ENCODE measurements around the gene P2RY2.

DNA sequence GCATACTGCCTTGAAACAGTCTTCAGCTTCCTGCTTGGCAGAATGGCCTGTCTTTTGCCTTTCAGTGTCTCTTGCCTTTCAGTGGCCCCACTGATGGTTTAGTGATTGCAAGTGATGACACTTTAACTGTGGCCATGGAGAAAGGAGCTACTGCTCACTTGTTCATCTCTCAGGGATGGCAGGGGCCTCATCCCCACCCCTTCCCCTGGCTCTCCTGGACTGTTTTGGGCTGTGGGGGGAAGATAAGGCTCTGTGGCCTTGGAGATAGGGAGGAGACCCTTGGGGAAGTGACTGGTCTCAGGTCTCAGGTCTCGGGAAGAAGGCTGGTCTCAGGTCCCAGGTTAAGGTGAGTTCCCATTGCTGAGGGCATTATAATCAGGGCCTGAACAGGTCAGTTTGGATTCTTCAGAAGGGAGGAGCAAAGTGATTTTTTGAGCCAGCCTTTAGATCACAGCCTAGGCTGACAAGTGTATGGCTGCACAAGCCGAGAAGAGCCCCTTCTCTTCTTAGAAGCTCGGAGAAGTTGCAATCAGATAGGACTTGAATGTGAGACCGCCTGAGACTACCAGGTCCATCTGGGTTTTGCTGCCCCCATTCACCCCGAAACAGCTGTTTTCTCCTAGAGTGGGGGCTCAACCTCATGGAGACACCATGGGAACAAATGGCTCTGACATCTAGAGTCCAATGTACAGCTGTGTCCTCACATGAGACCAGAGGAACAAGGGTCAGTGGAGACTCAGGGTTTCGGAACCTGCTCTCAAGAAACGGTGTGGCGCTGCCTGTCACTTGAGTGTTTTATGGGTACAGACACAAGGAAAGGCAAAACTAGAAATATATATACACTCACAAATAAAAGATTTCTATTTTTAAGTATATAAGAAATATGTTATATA lies 15.9 kb upstream of the P2RY2 start:
- TF ChIP-seq EZH2 (IDR thresholded peaks at IDR 0.05; ENCODE audit: low read length, missing control alignments): no peak
- no peak for TF ChIP-seq CTCF (conservative IDR thresholded peaks at IDR 0.05 in 1 of 2, IDR thresholded peaks at IDR 0.05 in 1 of 2; ENCODE audit: low read depth in 1 of 2, low read length in 2 of 2)
